Measurements from ENCODE around the gene BZW1.
"Not testable (repeated sequence)": the region's sequence is repeated elsewhere in the genome, so short reads cannot be mapped to it uniquely, and the experiment has no call there.

Gene BZW1

GRCh38 chr2:200794143-200794542 lies 17.6 kb upstream of the BZW1 start:
- DNase-seq, result no peak

- no peak for DNase-seq
These were observed 16.7 kb upstream of the BZW1 start for GRCh38 chr2:200795028-200795440.

GRCh38 chr2:200796561-200796960 lies 15.1 kb upstream of the BZW1 start:
- no peak for DNase-seq

- DNase-seq, result no peak
These were observed 14.4 kb upstream of the BZW1 start for GRCh38 chr2:200797242-200797770.

GRCh38 chr2:200798514-200798913 lies 13.2 kb upstream of the BZW1 start:
- no peak for DNase-seq

- DNase-seq, result no peak
These were observed 11.3 kb upstream of the BZW1 start for GRCh38 chr2:200800458-200800857.

GRCh38 chr2:200801431-200801830 lies 10.3 kb upstream of the BZW1 start:
- DNase-seq, result not testable (repeated sequence)

- no peak for DNase-seq
These were observed 2.0 kb upstream of the BZW1 start for GRCh38 chr2:200809506-200810251.

- DNase-seq, result no peak
These were observed 1.3 kb upstream of the BZW1 start for GRCh38 chr2:200810252-200810997.

- no peak for DNase-seq
These were observed 745 bp upstream of the BZW1 start for GRCh38 chr2:200810998-200811332.

- DNase-seq, result peak; percentile 34
These were observed 662 bp downstream of the BZW1 start for GRCh38 chr2:200812122-200813022.

GRCh38 chr2:200814276-200814815 lies 2.6 kb downstream of the BZW1 start:
- no peak for DNase-seq

GRCh38 chr2:200814917-200815316 lies 3.2 kb downstream of the BZW1 start:
- DNase-seq, result no peak

- DNase-seq, result not testable (repeated sequence)
These were observed 7.0 kb downstream of the BZW1 start for GRCh38 chr2:200818732-200819131.

- no peak for DNase-seq
These were observed 9.0 kb downstream of the BZW1 start for GRCh38 chr2:200820573-200821234.

GRCh38 chr2:200821686-200822245 lies 10.1 kb downstream of the BZW1 start:
- no peak for DNase-seq

- DNase-seq, result no peak
These were observed 16.4 kb downstream of the BZW1 start for GRCh38 chr2:200828104-200828503.

- no peak for DNase-seq
These were observed 17.0 kb downstream of the BZW1 start for GRCh38 chr2:200828572-200829257.

GRCh38 chr2:200829258-200829655 lies 17.5 kb downstream of the BZW1 start:
- no peak for DNase-seq

GRCh38 chr2:200834701-200835100 lies 23.0 kb downstream of the BZW1 start:
- no peak for DNase-seq

GRCh38 chr2:200839513-200839912 lies 27.8 kb downstream of the BZW1 start:
- no peak for DNase-seq

Measured in 8988T (cell line).